ENCODE data around the gene ACSF3.

Gene ACSF3

DNA sequence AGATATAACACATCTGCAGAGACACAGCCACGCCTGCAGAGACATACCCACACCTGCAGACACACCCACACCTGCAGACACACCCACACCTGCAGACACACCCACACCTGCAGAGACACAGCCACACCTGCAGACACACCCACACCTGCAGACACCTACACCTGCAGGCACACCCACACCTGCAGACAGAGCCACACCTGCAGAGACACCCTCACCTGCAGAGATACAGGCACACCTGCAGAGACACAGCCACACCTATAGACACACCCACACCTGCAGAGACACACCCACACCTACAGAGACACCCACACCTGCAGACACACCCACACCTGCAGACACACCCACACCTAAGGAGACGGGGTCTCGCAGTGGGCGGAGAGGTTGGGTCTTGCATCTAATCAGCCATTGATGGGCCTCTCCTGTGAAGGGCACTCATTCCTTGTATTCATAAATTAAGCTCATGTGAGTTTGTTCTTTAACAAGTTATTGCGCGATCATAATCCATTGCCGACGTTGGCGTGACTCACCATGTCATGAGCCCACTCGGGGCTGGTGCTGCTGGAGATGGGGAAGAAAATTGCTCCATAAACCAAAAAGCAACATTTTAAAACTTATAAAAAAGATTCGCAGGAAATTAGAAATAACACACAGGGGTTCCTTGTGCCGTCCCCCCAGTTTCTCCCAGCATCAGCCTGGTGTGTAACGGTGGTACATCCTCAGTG, 49.0 kb downstream of the ACSF3 start:
- Histone ChIP-seq H3K36me3 (ENCODE audit: control insufficient read depth in 2 of 2, insufficient read depth in 1 of 2, low read length in 2 of 2) (peaks cover 0 to 69% of the 10 kb centered on the region in 2 experiments; a peak in 2 of 3 replicates), H3K9me3 (ENCODE audit: control insufficient read depth, insufficient read depth, low read depth, low read length) (no peaks in the 10 kb centered on the region), H3K27ac (ENCODE audit: extremely low read depth, low read depth, low read length) (no peak overlapping the region), H3K4me3 (ENCODE audit: low read depth, low read length) (no peak overlapping the region), H3K4me1 (ENCODE audit: control insufficient read depth, insufficient read depth, low read length) (no peaks in the 10 kb centered on the region)
- ChIA-PET CTCF (interaction anchor here (1.0 kb wide), 1 partner anchor 9 kb away, joined by 3 read pairs; no protein-coding TSS in a partner anchor), POLR2A (no interaction called here)
- TF ChIP-seq ZEB2 (tag by site-specific recombination; IDR thresholded peaks at IDR 0.05) (peak; percentile 98), ZFHX2 (tag by site-specific recombination; conservative IDR thresholded peaks at IDR 0.05) (peak; percentile 77), KLF10 (tag by site-specific recombination; IDR thresholded peaks at IDR 0.05) (0 out of 2 replicates have a peak, but pooled peaks have one; percentile 34), EGR2 (tag by site-specific recombination; IDR thresholded peaks at IDR 0.05; ENCODE audit: low read depth) (peak; percentile 94), ZNF169 (tag by site-specific recombination; IDR thresholded peaks at IDR 0.05) (no peak), KLF9 (tag by site-specific recombination; IDR thresholded peaks at IDR 0.05; ENCODE audit: low read depth) (peak; percentile 98), ZNF449 (tag by site-specific recombination; IDR thresholded peaks at IDR 0.05) (no peak), KLF8 (tag by site-specific recombination; IDR thresholded peaks at IDR 0.05) (peak; percentile 100)

GRCh38 chr16:89143201-89143741, 49.6 kb downstream of the ACSF3 start:
- Histone ChIP-seq H3K36me3 (ENCODE audit: control insufficient read depth in 2 of 2, insufficient read depth in 1 of 2, low read length in 2 of 2) (peaks cover 0 to 67% of the 10 kb centered on the region in 2 experiments; a peak in 2 of 3 replicates), H3K9me3 (ENCODE audit: control insufficient read depth, insufficient read depth, low read depth, low read length) (no peaks in the 10 kb centered on the region), H3K27ac (ENCODE audit: extremely low read depth, low read depth, low read length) (no peak overlapping the region), H3K4me3 (ENCODE audit: low read depth, low read length) (no peak overlapping the region), H3K4me1 (ENCODE audit: control insufficient read depth, insufficient read depth, low read length) (no peaks in the 10 kb centered on the region)
- CTCF ChIA-PET: interaction anchor here (1.0 kb wide), 1 partner anchor 9 kb away, joined by 3 read pairs; no protein-coding TSS in a partner anchor
- POLR2A ChIA-PET: no interaction called here
- no peak for TF ChIP-seq ZNF223 (tag by site-specific recombination; IDR thresholded peaks at IDR 0.05)
- TF ChIP-seq BCL11B (tag by site-specific recombination; IDR thresholded peaks at IDR 0.05; ENCODE audit: low read depth): no peak
- TF ChIP-seq MZF1 (tag by site-specific recombination; IDR thresholded peaks at IDR 0.05; ENCODE audit: borderline replicate concordance): no peak
- TF ChIP-seq ELK4 (IDR thresholded peaks at IDR 0.05; ENCODE audit: borderline replicate concordance, low read depth, low read length): no peak
- TF ChIP-seq, protein P1, sequence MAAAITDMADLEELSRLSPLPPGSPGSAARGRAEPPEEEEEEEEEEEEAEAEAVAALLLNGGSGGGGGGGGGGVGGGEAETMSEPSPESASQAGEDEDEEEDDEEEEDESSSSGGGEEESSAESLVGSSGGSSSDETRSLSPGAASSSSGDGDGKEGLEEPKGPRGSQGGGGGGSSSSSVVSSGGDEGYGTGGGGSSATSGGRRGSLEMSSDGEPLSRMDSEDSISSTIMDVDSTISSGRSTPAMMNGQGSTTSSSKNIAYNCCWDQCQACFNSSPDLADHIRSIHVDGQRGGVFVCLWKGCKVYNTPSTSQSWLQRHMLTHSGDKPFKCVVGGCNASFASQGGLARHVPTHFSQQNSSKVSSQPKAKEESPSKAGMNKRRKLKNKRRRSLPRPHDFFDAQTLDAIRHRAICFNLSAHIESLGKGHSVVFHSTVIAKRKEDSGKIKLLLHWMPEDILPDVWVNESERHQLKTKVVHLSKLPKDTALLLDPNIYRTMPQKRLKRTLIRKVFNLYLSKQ (tag by site-specific recombination; IDR thresholded peaks at IDR 0.05; ENCODE audit: borderline replicate concordance): no peak
- TF ChIP-seq, protein P2, sequence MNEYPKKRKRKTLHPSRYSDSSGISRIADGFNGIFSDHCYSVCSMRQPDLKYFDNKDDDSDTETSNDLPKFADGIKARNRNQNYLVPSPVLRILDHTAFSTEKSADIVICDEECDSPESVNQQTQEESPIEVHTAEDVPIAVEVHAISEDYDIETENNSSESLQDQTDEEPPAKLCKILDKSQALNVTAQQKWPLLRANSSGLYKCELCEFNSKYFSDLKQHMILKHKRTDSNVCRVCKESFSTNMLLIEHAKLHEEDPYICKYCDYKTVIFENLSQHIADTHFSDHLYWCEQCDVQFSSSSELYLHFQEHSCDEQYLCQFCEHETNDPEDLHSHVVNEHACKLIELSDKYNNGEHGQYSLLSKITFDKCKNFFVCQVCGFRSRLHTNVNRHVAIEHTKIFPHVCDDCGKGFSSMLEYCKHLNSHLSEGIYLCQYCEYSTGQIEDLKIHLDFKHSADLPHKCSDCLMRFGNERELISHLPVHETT (tag by site-specific recombination; IDR thresholded peaks at IDR 0.05): no peak
- TF ChIP-seq, protein P3, sequence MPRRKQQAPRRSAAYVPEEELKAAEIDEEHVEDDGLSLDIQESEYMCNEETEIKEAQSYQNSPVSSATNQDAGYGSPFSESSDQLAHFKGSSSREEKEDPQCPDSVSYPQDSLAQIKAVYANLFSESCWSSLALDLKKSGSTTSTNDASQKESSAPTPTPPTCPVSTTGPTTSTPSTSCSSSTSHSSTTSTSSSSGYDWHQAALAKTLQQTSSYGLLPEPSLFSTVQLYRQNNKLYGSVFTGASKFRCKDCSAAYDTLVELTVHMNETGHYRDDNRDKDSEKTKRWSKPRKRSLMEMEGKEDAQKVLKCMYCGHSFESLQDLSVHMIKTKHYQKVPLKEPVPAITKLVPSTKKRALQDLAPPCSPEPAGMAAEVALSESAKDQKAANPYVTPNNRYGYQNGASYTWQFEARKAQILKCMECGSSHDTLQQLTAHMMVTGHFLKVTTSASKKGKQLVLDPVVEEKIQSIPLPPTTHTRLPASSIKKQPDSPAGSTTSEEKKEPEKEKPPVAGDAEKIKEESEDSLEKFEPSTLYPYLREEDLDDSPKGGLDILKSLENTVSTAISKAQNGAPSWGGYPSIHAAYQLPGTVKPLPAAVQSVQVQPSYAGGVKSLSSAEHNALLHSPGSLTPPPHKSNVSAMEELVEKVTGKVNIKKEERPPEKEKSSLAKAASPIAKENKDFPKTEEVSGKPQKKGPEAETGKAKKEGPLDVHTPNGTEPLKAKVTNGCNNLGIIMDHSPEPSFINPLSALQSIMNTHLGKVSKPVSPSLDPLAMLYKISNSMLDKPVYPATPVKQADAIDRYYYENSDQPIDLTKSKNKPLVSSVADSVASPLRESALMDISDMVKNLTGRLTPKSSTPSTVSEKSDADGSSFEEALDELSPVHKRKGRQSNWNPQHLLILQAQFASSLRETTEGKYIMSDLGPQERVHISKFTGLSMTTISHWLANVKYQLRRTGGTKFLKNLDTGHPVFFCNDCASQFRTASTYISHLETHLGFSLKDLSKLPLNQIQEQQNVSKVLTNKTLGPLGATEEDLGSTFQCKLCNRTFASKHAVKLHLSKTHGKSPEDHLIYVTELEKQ (tag by site-specific recombination; IDR thresholded peaks at IDR 0.05; ENCODE audit: borderline replicate concordance): no peak
- TF ChIP-seq, protein P4, sequence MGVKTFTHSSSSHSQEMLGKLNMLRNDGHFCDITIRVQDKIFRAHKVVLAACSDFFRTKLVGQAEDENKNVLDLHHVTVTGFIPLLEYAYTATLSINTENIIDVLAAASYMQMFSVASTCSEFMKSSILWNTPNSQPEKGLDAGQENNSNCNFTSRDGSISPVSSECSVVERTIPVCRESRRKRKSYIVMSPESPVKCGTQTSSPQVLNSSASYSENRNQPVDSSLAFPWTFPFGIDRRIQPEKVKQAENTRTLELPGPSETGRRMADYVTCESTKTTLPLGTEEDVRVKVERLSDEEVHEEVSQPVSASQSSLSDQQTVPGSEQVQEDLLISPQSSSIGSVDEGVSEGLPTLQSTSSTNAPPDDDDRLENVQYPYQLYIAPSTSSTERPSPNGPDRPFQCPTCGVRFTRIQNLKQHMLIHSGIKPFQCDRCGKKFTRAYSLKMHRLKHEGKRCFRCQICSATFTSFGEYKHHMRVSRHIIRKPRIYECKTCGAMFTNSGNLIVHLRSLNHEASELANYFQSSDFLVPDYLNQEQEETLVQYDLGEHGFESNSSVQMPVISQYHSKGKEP (tag by site-specific recombination; IDR thresholded peaks at IDR 0.05): no peak
- no peak for TF ChIP-seq ZNF184 (tag by site-specific recombination; IDR thresholded peaks at IDR 0.05)
- no peak for TF ChIP-seq ZNF624 (tag by site-specific recombination; IDR thresholded peaks at IDR 0.05)
- TF ChIP-seq ZNF121 (tag by site-specific recombination; IDR thresholded peaks at IDR 0.05): no peak
- no peak for TF ChIP-seq KLF16 (tag by site-specific recombination; IDR thresholded peaks at IDR 0.05)
- no peak for TF ChIP-seq SP7 (tag by site-specific recombination; IDR thresholded peaks at IDR 0.05)
- no peak for TF ChIP-seq ZNF175 (tag by site-specific recombination; IDR thresholded peaks at IDR 0.05)
